Measurements from ENCODE around the gene CAMK1D. TPM values are rescaled to one million over a fixed set of nuclear protein-coding genes. Genes with fewer than 3 reads are reported as not detected.

Gene CAMK1D
- total RNA-seq, 1 donor from 2014 or later, result 1.8 TPM

GRCh38 chr10:12513775-12514673, 164.7 kb downstream of the CAMK1D start:
- DNase-seq (ENCODE audit: low read depth), result no peak
- TF ChIP-seq CTCF (IDR thresholded peaks at IDR 0.05; ENCODE audit: insufficient read depth, low read length, severe bottlenecking), result no peak
- no peak for FAIRE-seq
- no peak overlapping the region for H3K4me3 ChIP-seq (ENCODE audit: low read depth, low read length)
- no peaks in the 10 kb centered on the region for H3K36me3 ChIP-seq (ENCODE audit: control insufficient read depth, insufficient read depth, low read length)
- H3K27me3 ChIP-seq (ENCODE audit: control insufficient read depth, insufficient read depth, low read length), result no peaks in the 10 kb centered on the region

GRCh38 chr10:12518024-12518423, 168.7 kb downstream of the CAMK1D start:
- DNase-seq (ENCODE audit: low read depth) (no peak), FAIRE-seq (no peak)
- H3K4me3 ChIP-seq (ENCODE audit: low read depth, low read length), result no peak overlapping the region
- no peak for TF ChIP-seq CTCF (IDR thresholded peaks at IDR 0.05; ENCODE audit: insufficient read depth, low read length, severe bottlenecking)
- H3K36me3 ChIP-seq (ENCODE audit: control insufficient read depth, insufficient read depth, low read length), result no peaks in the 10 kb centered on the region
- no peaks in the 10 kb centered on the region for H3K27me3 ChIP-seq (ENCODE audit: control insufficient read depth, insufficient read depth, low read length)

- FAIRE-seq, result no peak
- TF ChIP-seq CTCF (IDR thresholded peaks at IDR 0.05; ENCODE audit: insufficient read depth, low read length, severe bottlenecking), result no peak
These were observed 172.1 kb downstream of the CAMK1D start for GRCh38 chr10:12521423-12521822.

GRCh38 chr10:12526311-12526710, 177.0 kb downstream of the CAMK1D start:
- FAIRE-seq (no peak), DNase-seq (ENCODE audit: low read depth) (no peak)
- no peak for TF ChIP-seq CTCF (IDR thresholded peaks at IDR 0.05; ENCODE audit: insufficient read depth, low read length, severe bottlenecking)
- Histone ChIP-seq H3K4me3 (ENCODE audit: low read depth, low read length) (no peak overlapping the region), H3K27me3 (ENCODE audit: control insufficient read depth, insufficient read depth, low read length) (no peaks in the 10 kb centered on the region), H3K36me3 (ENCODE audit: control insufficient read depth, insufficient read depth, low read length) (no peaks in the 10 kb centered on the region)

More at GRCh38 chr10:12521423-12521822, 172.1 kb downstream of the CAMK1D start:
- no peak for DNase-seq (ENCODE audit: low read depth)
- no peaks in the 10 kb centered on the region for H3K27me3 ChIP-seq (ENCODE audit: control insufficient read depth, insufficient read depth, low read length)
- no peaks in the 10 kb centered on the region for H3K36me3 ChIP-seq (ENCODE audit: control insufficient read depth, insufficient read depth, low read length)
- H3K4me3 ChIP-seq (ENCODE audit: low read depth, low read length), result no peak overlapping the region

- H3K36me3 ChIP-seq (ENCODE audit: control insufficient read depth, insufficient read depth, low read length), result no peaks in the 10 kb centered on the region
- no peaks in the 10 kb centered on the region for H3K27me3 ChIP-seq (ENCODE audit: control insufficient read depth, insufficient read depth, low read length)
- H3K4me3 ChIP-seq (ENCODE audit: low read depth, low read length), result no peak overlapping the region
- no peak for FAIRE-seq
- no peak for DNase-seq (ENCODE audit: low read depth)
- TF ChIP-seq CTCF (IDR thresholded peaks at IDR 0.05; ENCODE audit: insufficient read depth, low read length, severe bottlenecking), result no peak
These were observed 180.6 kb downstream of the CAMK1D start for GRCh38 chr10:12529976-12530375.

Data from bronchial epithelial cell (primary cell).